WERI-Rb-1 (cell line): ENCODE results near the gene NSUN4.
"Not testable (repeated sequence)": the region's sequence is repeated elsewhere in the genome, so short reads cannot be mapped to it uniquely, and the experiment has no call there.

Experiments
- DNase-seq: peaks from one replicate; pipeline ENCODE4 v3.0.0-alpha.2; 2020
- H3K27ac ChIP-seq: fragments of 250-450 bp; sonication (Bioruptor Pico); 2 replicates; pipeline ENCODE4 v1.5.1; 2020; ENCODE audit warnings: mild to moderate bottlenecking, moderate library complexity
- H3K27me3 ChIP-seq: fragments of 250-450 bp; sonication (Bioruptor Pico); 2 replicates; pipeline ENCODE4 v1.5.1; 2021; ENCODE audit warnings: mild to moderate bottlenecking, low read depth, moderate library complexity; ENCODE audit not compliant: insufficient read depth, severe bottlenecking
- H3K36me3 ChIP-seq: fragments of 250-450 bp; sonication (Bioruptor Pico); 2 replicates; pipeline ENCODE4 v1.5.1; 2020; ENCODE audit warnings: mild to moderate bottlenecking, moderate library complexity
- H3K4me3 ChIP-seq: 2 replicates; pipeline ENCODE4 v1.5.1; 2011; ENCODE audit warnings: low read depth, mild to moderate bottlenecking, control low read depth, low read length
- H3K9me3 ChIP-seq: fragments of 250-450 bp; sonication (Bioruptor Pico); 2 replicates; pipeline ENCODE4 v1.5.1; 2021; ENCODE audit warnings: mild to moderate bottlenecking, moderate library complexity; ENCODE audit not compliant: severe bottlenecking
- CTCF ChIP-seq: IDR thresholded peaks from 2 replicates; pipeline ENCODE4 v1.5.1; 2011; ENCODE audit warnings: low read depth, mild to moderate bottlenecking, control low read depth, inconsistent platforms, low read length

NSUN4 gene

GRCh38 chr1:46344481-46344880 lies 3.9 kb downstream of the NSUN4 start:
- no peaks in the 10 kb centered on the region for H3K27me3 ChIP-seq
- no peak for TF ChIP-seq CTCF
- H3K27ac ChIP-seq, result no peak overlapping the region
- no peak for DNase-seq
- H3K4me3 ChIP-seq, result no peak overlapping the region
- H3K36me3 ChIP-seq, result peaks cover 16% of the 10 kb centered on the region
- no peaks in the 10 kb centered on the region for H3K9me3 ChIP-seq

GRCh38 chr1:46345281-46345680 lies 4.7 kb downstream of the NSUN4 start:
- H3K36me3 ChIP-seq, result peaks cover 19% of the 10 kb centered on the region

GRCh38 chr1:46352363-46352762 lies 11.8 kb downstream of the NSUN4 start:
- H3K4me3 ChIP-seq, result no peak overlapping the region
- DNase-seq, result no peak
- no peak overlapping the region for H3K27ac ChIP-seq
- no peaks in the 10 kb centered on the region for H3K27me3 ChIP-seq
- peaks cover 23% of the 10 kb centered on the region for H3K36me3 ChIP-seq
- TF ChIP-seq CTCF, result no peak
- no peaks in the 10 kb centered on the region for H3K9me3 ChIP-seq

More at GRCh38 chr1:46345281-46345680, 4.7 kb downstream of the NSUN4 start:
- Histone ChIP-seq H3K27ac (no peak overlapping the region), H3K4me3 (no peak overlapping the region), H3K27me3 (no peaks in the 10 kb centered on the region), H3K9me3 (no peaks in the 10 kb centered on the region)
- no peak for TF ChIP-seq CTCF
- DNase-seq, result no peak

- H3K36me3 ChIP-seq, result peaks cover 14% of the 10 kb centered on the region
- not testable (repeated sequence) for H3K4me3 ChIP-seq, DNase-seq, H3K27ac ChIP-seq, H3K9me3 ChIP-seq, H3K27me3 ChIP-seq
These were observed 15.3 kb downstream of the NSUN4 start for GRCh38 chr1:46355920-46356319.

GRCh38 chr1:46362158-46362557 lies 21.6 kb downstream of the NSUN4 start:
- Histone ChIP-seq H3K4me3 (peak overlapping the region; percentile 26), H3K9me3 (no peaks in the 10 kb centered on the region), H3K36me3 (peaks cover 6% of the 10 kb centered on the region; the same call in 1 of the 2 replicates), H3K27me3 (no peaks in the 10 kb centered on the region), H3K27ac (peak overlapping the region; percentile 72)
- no peak for TF ChIP-seq CTCF
- peak; percentile 74 for DNase-seq

GRCh38 chr1:46363121-46363520 lies 22.5 kb downstream of the NSUN4 start:
- DNase-seq, result peak; percentile 93
- Histone ChIP-seq H3K9me3 (no peaks in the 10 kb centered on the region), H3K27me3 (no peaks in the 10 kb centered on the region), H3K4me3 (no peak overlapping the region; the same call in 1 of the 2 replicates), H3K36me3 (peaks cover 5% of the 10 kb centered on the region; the same call in 1 of the 2 replicates), H3K27ac (peak overlapping the region; percentile 72)
- no peak for TF ChIP-seq CTCF
